NB4 (cell line): ENCODE data around the gene LILRA2.

Experiments
- CTCF ChIP-seq: IDR thresholded peaks from one replicate; pipeline ENCODE4 v1.5.1; 2012; ENCODE audit warnings: low read depth, low read length
- MAX ChIP-seq: IDR thresholded peaks from 2 replicates; pipeline ENCODE4 v1.6.1; 2011; ENCODE audit warnings: low read depth, low read length
- MYC ChIP-seq: IDR thresholded peaks from 2 replicates; pipeline ENCODE4 v1.6.1; 2011; ENCODE audit warnings: low read depth, low read length
- POLR2A ChIP-seq: IDR thresholded peaks from 2 replicates; pipeline ENCODE4 v1.6.1; 2011; ENCODE audit warnings: mild to moderate bottlenecking; ENCODE audit not compliant: insufficient read length; ENCODE audit errors: extremely low read depth

- TF ChIP-seq POLR2A: no peak
- no peak for TF ChIP-seq CTCF
- TF ChIP-seq MYC: no peak
- no peak for TF ChIP-seq MAX
Observed at GRCh38 chr19:54620464-54620863, 46.9 kb downstream of the LILRA2 start.
